ENCODE results near the gene PRR23E. TPM values are rescaled to one million over a fixed set of nuclear protein-coding genes. Genes with fewer than 3 reads are reported as not detected.
A peak's percentile ranks its signal among the peaks of the same experiment; 100 is the strongest.

PRR23E gene
- polyA plus RNA-seq, 1 donor from 2014 or later, result not detected

- Histone ChIP-seq H3K79me2 (replicated peaks; ENCODE audit: insufficient read depth, low read length) (no peaks in the 10 kb centered on the region), H2AFZ (ENCODE audit: low read depth, low read length) (no peak overlapping the region), H3F3A (ENCODE audit: insufficient read depth, low read length, poor library complexity, severe bottlenecking) (no peaks in the 10 kb centered on the region), H3K4me2 (ENCODE audit: low read length) (no peak overlapping the region), H3K4me3 (ENCODE audit: low read length) (no peak overlapping the region), H4K20me1 (ENCODE audit: insufficient read depth) (no peaks in the 10 kb centered on the region), H3K9me2 (ENCODE audit: insufficient read depth, low read length) (no peaks in the 10 kb centered on the region), H3K9ac (ENCODE audit: low read length) (no peak overlapping the region), H3K27ac (ENCODE audit: low read length) (no peak overlapping the region), H3K27me3 (ENCODE audit: insufficient read depth, low read depth, low read length) (no peaks in the 10 kb centered on the region), H3K36me3 (ENCODE audit: insufficient read depth, low read length) (no peaks in the 10 kb centered on the region), H3K9me3 (ENCODE audit: low read length) (peaks cover 3% of the 10 kb centered on the region)
- no peak for TF ChIP-seq CTCF (IDR thresholded peaks at IDR 0.05; ENCODE audit: poor library complexity, severe bottlenecking)
- no peak for TF ChIP-seq EZH2 (IDR thresholded peaks at IDR 0.05; ENCODE audit: borderline replicate concordance, insufficient read depth, low read length, poor library complexity, severe bottlenecking)
- TF ChIP-seq MXI1 (conservative IDR thresholded peaks at IDR 0.05; ENCODE audit: poor library complexity, severe bottlenecking), result no peak
- no peak for TF ChIP-seq SMC3 (conservative IDR thresholded peaks at IDR 0.05; ENCODE audit: poor library complexity)
- TF ChIP-seq REST (IDR thresholded peaks at IDR 0.05; ENCODE audit: borderline replicate concordance), result no peak
- no peak for TF ChIP-seq RAD21 (conservative IDR thresholded peaks at IDR 0.05)
- no peak for TF ChIP-seq TAF1 (IDR thresholded peaks at IDR 0.05; ENCODE audit: low read depth)
- no peak for TF ChIP-seq EP300 (conservative IDR thresholded peaks at IDR 0.05; ENCODE audit: poor library complexity, severe bottlenecking)
- TF ChIP-seq POLR2AphosphoS5 (IDR thresholded peaks at IDR 0.05), result no peak
These were observed 45.5 kb upstream of the PRR23E start for GRCh38 chr3:127147291-127147885.

- Histone ChIP-seq H3K9ac (ENCODE audit: low read length) (no peak overlapping the region), H3K4me2 (ENCODE audit: low read length) (no peak overlapping the region), H3K27me3 (ENCODE audit: insufficient read depth, low read depth, low read length) (no peaks in the 10 kb centered on the region), H3K79me2 (replicated peaks; ENCODE audit: insufficient read depth, low read length) (no peaks in the 10 kb centered on the region), H3K36me3 (ENCODE audit: insufficient read depth, low read length) (no peaks in the 10 kb centered on the region), H4K20me1 (ENCODE audit: insufficient read depth) (no peaks in the 10 kb centered on the region), H3K27ac (ENCODE audit: low read length) (peak overlapping the region; percentile 28), H3K4me3 (ENCODE audit: low read length) (no peak overlapping the region), H3K9me3 (ENCODE audit: low read length) (no peaks in the 10 kb centered on the region), H2AFZ (ENCODE audit: low read depth, low read length) (no peak overlapping the region), H3F3A (ENCODE audit: insufficient read depth, low read length, poor library complexity, severe bottlenecking) (no peaks in the 10 kb centered on the region), H3K9me2 (ENCODE audit: insufficient read depth, low read length) (no peaks in the 10 kb centered on the region)
- TF ChIP-seq MXI1 (conservative IDR thresholded peaks at IDR 0.05; ENCODE audit: poor library complexity, severe bottlenecking), result no peak
- no peak for TF ChIP-seq CTCF (IDR thresholded peaks at IDR 0.05; ENCODE audit: poor library complexity, severe bottlenecking)
- TF ChIP-seq EP300 (conservative IDR thresholded peaks at IDR 0.05; ENCODE audit: poor library complexity, severe bottlenecking), result no peak
- TF ChIP-seq REST (IDR thresholded peaks at IDR 0.05; ENCODE audit: borderline replicate concordance), result no peak
- TF ChIP-seq POLR2AphosphoS5 (IDR thresholded peaks at IDR 0.05), result no peak
These were observed 43.2 kb upstream of the PRR23E start for GRCh38 chr3:127149621-127150310.
